MCF 10A (cell line): ENCODE data around the gene ABCC4. TPM values are rescaled to one million over a fixed set of nuclear protein-coding genes. Genes with fewer than 3 reads are reported as not detected.

Experiments
- BruUV-seq: library from RNA; stranded (reverse); fragments of 400-500 nt; replicated peaks from 2 replicates; lab custom pipeline; 2021; lab: Mats Ljungman, UMichigan
- CTCF ChIA-PET: fragments of 300-600 bp; sonication (Branson Sonifier 250); formaldehyde crosslinking; extraction: SDS; loops from one replicate; lab custom pipeline; 2021; ENCODE audit warnings: antibody characterized with exemption, inconsistent platforms; lab: Yijun Ruan, JAX
- POLR2A ChIA-PET: fragments of 300-600, 350-650 bp; sonication (Branson Sonifier 250); formaldehyde crosslinking; extraction: SDS; loops from one replicate; lab custom pipeline; 2020; ENCODE audit warnings: antibody characterized with exemption, inconsistent platforms; lab: Yijun Ruan, JAX
- DNase-seq: peaks from one replicate; pipeline ENCODE4 v3.0.0-alpha.2; 2018; ENCODE audit not compliant: unreplicated experiment
- H3K27ac Mint-ChIP-seq: one replicate; pipeline ENCODE4 v1.8.0; 2022; ENCODE audit warnings: mild to moderate bottlenecking, low read depth, mixed read lengths; ENCODE audit not compliant: unreplicated experiment
- H3K27me3 Mint-ChIP-seq: one replicate; pipeline ENCODE4 v1.8.0; 2022; ENCODE audit warnings: mixed read lengths; ENCODE audit not compliant: insufficient read depth, unreplicated experiment
- H3K36me3 Mint-ChIP-seq: one replicate; pipeline ENCODE4 v1.8.0; 2022; ENCODE audit warnings: mild to moderate bottlenecking, moderate library complexity, mixed read lengths; ENCODE audit not compliant: insufficient read depth, unreplicated experiment
- H3K4me1 Mint-ChIP-seq: one replicate; pipeline ENCODE4 v1.8.0; 2022; ENCODE audit warnings: mixed read lengths; ENCODE audit not compliant: insufficient read depth, unreplicated experiment
- H3K4me3 Mint-ChIP-seq: one replicate; pipeline ENCODE4 v1.8.0; 2022; ENCODE audit warnings: mild to moderate bottlenecking, moderate library complexity, mixed read lengths; ENCODE audit not compliant: unreplicated experiment
- H3K9me3 Mint-ChIP-seq: one replicate; pipeline ENCODE4 v1.8.0; 2022; ENCODE audit warnings: mixed read lengths; ENCODE audit not compliant: unreplicated experiment
- intact Hi-C: fragments of 100-400 bp; cut with micrococcal nuclease; formaldehyde crosslinking; loops from 2 replicates; pipeline ENCODE4 v1.14.1; 2022
- total RNA-seq: library from RNA; stranded (reverse); gene quantifications from 2 replicates; pipeline ENCODE4 v1.2.3, GENCODE V29; 2022
- TF ChIP-seq, protein P1 (sequence below): fragments of 200-600 bp; IDR thresholded peaks from one replicate; pipeline ENCODE4 v1.8.0; 2022; ENCODE audit warnings: antibody characterized with exemption, mild to moderate bottlenecking; ENCODE audit not compliant: unreplicated experiment

The ABCC4 gene
- total RNA-seq, 1 experiment from 2014 or later = 13.9 TPM

DNA sequence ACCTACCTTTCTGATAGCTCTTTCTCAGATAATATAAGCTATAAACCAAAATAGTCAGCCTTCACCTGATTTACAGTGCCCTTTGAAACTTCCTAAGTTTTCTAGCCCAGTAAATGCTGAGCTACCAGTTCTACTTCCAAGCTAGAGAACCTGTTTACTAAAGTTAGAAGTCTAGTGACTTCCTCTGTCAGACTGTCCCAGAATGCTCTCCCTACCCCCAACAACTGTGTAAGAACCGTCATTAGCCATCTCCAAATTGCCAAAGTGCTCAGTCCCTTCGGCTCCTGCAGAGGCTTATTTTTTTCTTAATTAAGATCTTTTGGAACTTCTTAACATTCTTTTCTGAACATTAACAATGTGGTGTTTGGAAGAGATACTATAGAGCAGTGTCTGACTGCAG is 3.2 kb upstream of the ABCC4 start:
- no peaks in the 10 kb centered on the region for H3K36me3 Mint-ChIP-seq
- CTCF ChIA-PET = interaction anchor here (0.6 to 1.2 kb wide), 2 partner anchors 93 to 99 kb away, joined by 3 read pairs; no protein-coding TSS in a partner anchor
- intact Hi-C loops = no loop called here
- H3K4me3 Mint-ChIP-seq = no peak overlapping the region
- BruUV-seq = no TSS peak
- H3K27ac Mint-ChIP-seq = no peak overlapping the region
- POLR2A ChIA-PET = no interaction called here
- H3K27me3 Mint-ChIP-seq = no peaks in the 10 kb centered on the region
- no peaks in the 10 kb centered on the region for H3K9me3 Mint-ChIP-seq
- H3K4me1 Mint-ChIP-seq = peaks cover 5% of the 10 kb centered on the region
- no peak for DNase-seq
- TF ChIP-seq, protein P1, sequence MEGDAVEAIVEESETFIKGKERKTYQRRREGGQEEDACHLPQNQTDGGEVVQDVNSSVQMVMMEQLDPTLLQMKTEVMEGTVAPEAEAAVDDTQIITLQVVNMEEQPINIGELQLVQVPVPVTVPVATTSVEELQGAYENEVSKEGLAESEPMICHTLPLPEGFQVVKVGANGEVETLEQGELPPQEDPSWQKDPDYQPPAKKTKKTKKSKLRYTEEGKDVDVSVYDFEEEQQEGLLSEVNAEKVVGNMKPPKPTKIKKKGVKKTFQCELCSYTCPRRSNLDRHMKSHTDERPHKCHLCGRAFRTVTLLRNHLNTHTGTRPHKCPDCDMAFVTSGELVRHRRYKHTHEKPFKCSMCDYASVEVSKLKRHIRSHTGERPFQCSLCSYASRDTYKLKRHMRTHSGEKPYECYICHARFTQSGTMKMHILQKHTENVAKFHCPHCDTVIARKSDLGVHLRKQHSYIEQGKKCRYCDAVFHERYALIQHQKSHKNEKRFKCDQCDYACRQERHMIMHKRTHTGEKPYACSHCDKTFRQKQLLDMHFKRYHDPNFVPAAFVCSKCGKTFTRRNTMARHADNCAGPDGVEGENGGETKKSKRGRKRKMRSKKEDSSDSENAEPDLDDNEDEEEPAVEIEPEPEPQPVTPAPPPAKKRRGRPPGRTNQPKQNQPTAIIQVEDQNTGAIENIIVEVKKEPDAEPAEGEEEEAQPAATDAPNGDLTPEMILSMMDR = no peak

DNA sequence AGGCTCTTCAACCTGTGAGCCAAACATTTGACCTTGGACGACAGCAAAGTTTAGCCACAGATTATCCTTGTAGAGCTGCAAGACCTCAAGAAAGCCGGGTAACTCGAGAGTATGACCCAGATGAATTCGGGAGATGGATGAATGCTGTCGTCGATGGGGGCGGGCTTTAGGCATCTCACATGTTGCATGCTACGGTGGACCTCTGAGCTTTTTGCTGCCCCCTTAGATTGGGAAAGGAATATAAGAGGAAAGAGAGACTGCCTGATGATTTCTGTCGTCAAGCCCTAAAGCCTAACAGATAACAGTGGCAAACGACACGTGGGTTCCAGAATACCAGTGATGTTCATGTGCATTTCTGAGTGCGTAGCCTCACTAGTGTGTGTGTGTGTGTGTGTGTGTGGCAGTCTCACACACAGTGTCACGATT is 730 bp upstream of the ABCC4 start:
- H3K36me3 Mint-ChIP-seq = no peaks in the 10 kb centered on the region
- peaks cover 10% of the 10 kb centered on the region for H3K4me1 Mint-ChIP-seq
- no peak for DNase-seq
- TF ChIP-seq, protein P1 = no peak
- intact Hi-C loops = loop anchor here (1.0 to 2.0 kb wide), 3 partner anchors 78 to 235 kb away; no protein-coding TSS in a partner anchor
- H3K27ac Mint-ChIP-seq = no peak overlapping the region
- H3K9me3 Mint-ChIP-seq = no peaks in the 10 kb centered on the region
- no TSS peak for BruUV-seq
- ChIA-PET CTCF (interaction anchor here (0.6 to 7.6 kb wide), 7 partner anchors 13 to 532 kb away, joined by 3 to 153 read pairs (median 4); no protein-coding TSS in a partner anchor), POLR2A (interaction anchor here (0.8 to 1.1 kb wide), 4 partner anchors 9 to 375 kb away, joined by 3 to 8 read pairs (median 5); partner anchors contain the start of gene DNAJC3)
- H3K27me3 Mint-ChIP-seq = no peaks in the 10 kb centered on the region
- H3K4me3 Mint-ChIP-seq = peak overlapping the region; percentile 75

DNA sequence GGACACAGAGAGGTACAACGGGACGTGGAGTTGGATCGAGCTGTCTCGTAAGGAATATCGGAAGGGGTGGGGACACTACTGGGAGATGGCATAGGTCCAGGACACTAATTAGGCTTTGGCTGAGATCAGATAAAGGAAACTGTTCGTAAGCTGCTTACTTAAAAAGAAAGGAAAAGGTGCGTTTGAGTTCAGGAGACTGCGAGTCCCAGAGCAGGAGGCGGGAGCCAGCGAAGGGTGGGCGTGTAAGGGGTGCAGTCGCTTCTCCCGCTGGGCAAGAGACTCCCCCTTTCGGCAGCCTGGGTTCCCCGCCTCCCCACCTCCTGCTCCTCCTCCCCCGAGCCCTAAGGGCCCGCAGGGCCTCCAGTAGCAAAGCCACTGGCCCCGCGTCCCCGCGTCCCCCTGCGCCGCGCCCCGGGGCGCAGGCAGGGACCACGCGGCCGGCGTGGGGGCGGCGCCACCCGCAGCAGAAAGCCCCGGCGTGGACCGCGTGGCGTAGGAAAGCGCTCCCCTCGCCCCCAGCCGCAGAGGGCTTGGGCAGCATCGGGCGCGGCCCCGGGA is 547 bp downstream of the ABCC4 start:
- peak overlapping the region; percentile 41 for H3K27ac Mint-ChIP-seq
- CTCF ChIA-PET = interaction anchor here (0.5 to 7.6 kb wide), 8 partner anchors 14 to 268 kb away, joined by 3 to 153 read pairs (median 4); no protein-coding TSS in a partner anchor

More for the DNA sequence above, 547 bp downstream of the ABCC4 start:
- peak overlapping the region; percentile 75 for H3K4me3 Mint-ChIP-seq
- H3K9me3 Mint-ChIP-seq = no peaks in the 10 kb centered on the region
- intact Hi-C loops = loop anchor here (1.0 to 2.0 kb wide), 3 partner anchors 80 to 236 kb away; no protein-coding TSS in a partner anchor
- no peaks in the 10 kb centered on the region for H3K27me3 Mint-ChIP-seq
- TF ChIP-seq, protein P1 = no peak
- no TSS peak for BruUV-seq
- H3K4me1 Mint-ChIP-seq = peaks cover 10% of the 10 kb centered on the region
- POLR2A ChIA-PET = interaction anchor here (0.8 to 1.1 kb wide), 4 partner anchors 8 to 376 kb away, joined by 3 to 8 read pairs (median 5); partner anchors contain the start of gene DNAJC3
- DNase-seq = peak; percentile 38
- no peaks in the 10 kb centered on the region for H3K36me3 Mint-ChIP-seq
